DND-41 (cell line): ENCODE measurements around the gene AFF3.

ENCODE experiments used
- EZH2 ChIP-seq: IDR thresholded peaks from 3 replicates; pipeline ENCODE4 v1.6.1; 2012; ENCODE audit warnings: borderline replicate concordance, low read depth, mild to moderate bottlenecking, moderate library complexity, low read length, inconsistent platforms; ENCODE audit not compliant: severe bottlenecking
- TF ChIP-seq, protein P1 (sequence below): IDR thresholded peaks from 2 replicates; pipeline ENCODE4 v1.5.1; 2012; ENCODE audit warnings: borderline replicate concordance, low read length, moderate library complexity, mild to moderate bottlenecking; ENCODE audit not compliant: poor library complexity, severe bottlenecking; ENCODE audit errors: extremely low read depth

DNA sequence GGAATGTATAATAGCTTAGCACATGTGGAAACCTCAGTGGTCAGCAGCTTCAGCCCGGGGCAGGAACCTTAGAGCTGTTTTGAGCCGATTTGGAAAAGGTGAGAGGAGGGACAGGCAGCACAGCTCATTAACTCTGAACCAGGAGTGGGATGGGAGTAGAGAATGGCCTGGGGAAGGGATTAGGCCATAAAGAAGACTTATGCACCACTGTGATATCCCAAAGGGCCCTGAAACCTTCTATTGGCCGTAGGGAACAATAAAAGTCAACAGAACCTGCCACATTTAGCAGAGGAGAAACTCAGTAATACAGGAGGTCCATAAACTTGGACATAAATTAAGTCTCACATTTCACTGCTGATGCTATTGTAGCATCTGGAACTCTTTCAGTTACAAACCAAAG is 528.4 kb downstream of the AFF3 start:
- TF ChIP-seq, protein P1, sequence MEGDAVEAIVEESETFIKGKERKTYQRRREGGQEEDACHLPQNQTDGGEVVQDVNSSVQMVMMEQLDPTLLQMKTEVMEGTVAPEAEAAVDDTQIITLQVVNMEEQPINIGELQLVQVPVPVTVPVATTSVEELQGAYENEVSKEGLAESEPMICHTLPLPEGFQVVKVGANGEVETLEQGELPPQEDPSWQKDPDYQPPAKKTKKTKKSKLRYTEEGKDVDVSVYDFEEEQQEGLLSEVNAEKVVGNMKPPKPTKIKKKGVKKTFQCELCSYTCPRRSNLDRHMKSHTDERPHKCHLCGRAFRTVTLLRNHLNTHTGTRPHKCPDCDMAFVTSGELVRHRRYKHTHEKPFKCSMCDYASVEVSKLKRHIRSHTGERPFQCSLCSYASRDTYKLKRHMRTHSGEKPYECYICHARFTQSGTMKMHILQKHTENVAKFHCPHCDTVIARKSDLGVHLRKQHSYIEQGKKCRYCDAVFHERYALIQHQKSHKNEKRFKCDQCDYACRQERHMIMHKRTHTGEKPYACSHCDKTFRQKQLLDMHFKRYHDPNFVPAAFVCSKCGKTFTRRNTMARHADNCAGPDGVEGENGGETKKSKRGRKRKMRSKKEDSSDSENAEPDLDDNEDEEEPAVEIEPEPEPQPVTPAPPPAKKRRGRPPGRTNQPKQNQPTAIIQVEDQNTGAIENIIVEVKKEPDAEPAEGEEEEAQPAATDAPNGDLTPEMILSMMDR, result no peak
- no peak for TF ChIP-seq EZH2
